Astrocyte (in vitro differentiated cells and primary cell): ENCODE data around the gene NOX4. TPM values are rescaled to one million over a fixed set of nuclear protein-coding genes. Genes with fewer than 3 reads are reported as not detected.

ENCODE experiments used
- DNase-seq: peaks from one replicate; pipeline ENCODE4 v3.0.0-alpha.2; 2010; ENCODE audit warnings: low read depth
- FAIRE-seq: peaks from 2 replicates; lab custom pipeline; 2011; peaks lifted over from hg19 to GRCh38; lab: Jason Lieb, UNC
- H2AFZ ChIP-seq: 2 replicates; pipeline ENCODE4 v1.6.0; 2012; ENCODE audit warnings: low read depth, low read length, inconsistent platforms
- H3K27ac ChIP-seq: 2 replicates; pipeline ENCODE4 v1.5.1; 2011; ENCODE audit warnings: low read depth, low read length, inconsistent platforms
- H3K27me3 ChIP-seq: 2 replicates; pipeline ENCODE4 v1.6.0; 2011; ENCODE audit warnings: low read length, inconsistent platforms; ENCODE audit not compliant: insufficient read depth
- H3K36me3 ChIP-seq: 2 replicates; pipeline ENCODE4 v1.5.1; 2011; ENCODE audit warnings: low read length, inconsistent platforms; ENCODE audit not compliant: insufficient read depth
- H3K4me1 ChIP-seq: 2 replicates; pipeline ENCODE4 v1.5.1; 2011; ENCODE audit warnings: low read length, inconsistent platforms; ENCODE audit not compliant: insufficient read depth
- H3K4me2 ChIP-seq: 2 replicates; pipeline ENCODE4 v1.6.0; 2012; ENCODE audit warnings: low read length, inconsistent platforms
- H3K4me3 ChIP-seq: 2 replicates; pipeline ENCODE4 v1.5.1; 2011; ENCODE audit warnings: low read depth, mild to moderate bottlenecking, low read length, inconsistent platforms; ENCODE audit not compliant: insufficient read depth
- H3K79me2 ChIP-seq: 2 replicates; pipeline ENCODE4 v1.6.0; 2012; ENCODE audit warnings: mild to moderate bottlenecking, low read length, inconsistent platforms; ENCODE audit not compliant: insufficient read depth
- H3K9ac ChIP-seq: 2 replicates; pipeline ENCODE4 v1.6.0; 2012; ENCODE audit warnings: mild to moderate bottlenecking, low read length, inconsistent platforms
- H3K9me3 ChIP-seq: 2 replicates; pipeline ENCODE4 v1.5.1; 2012; ENCODE audit warnings: low read depth, mild to moderate bottlenecking, low read length, inconsistent platforms; ENCODE audit not compliant: insufficient read depth
- H4K20me1 ChIP-seq: 2 replicates; pipeline ENCODE4 v1.6.0; 2012; ENCODE audit warnings: low read length, inconsistent platforms; ENCODE audit not compliant: insufficient read depth
- H3K27ac Mint-ChIP-seq: one replicate; pipeline ENCODE4 v1.8.0; 2021; ENCODE audit warnings: mild to moderate bottlenecking, mixed read lengths; ENCODE audit not compliant: unreplicated experiment
- H3K27me3 Mint-ChIP-seq: one replicate; pipeline ENCODE4 v1.8.0; 2021; ENCODE audit warnings: low read depth, mixed read lengths; ENCODE audit not compliant: unreplicated experiment
- H3K36me3 Mint-ChIP-seq: one replicate; pipeline ENCODE4 v1.8.0; 2021; ENCODE audit warnings: low read depth, mixed read lengths; ENCODE audit not compliant: unreplicated experiment
- H3K4me1 Mint-ChIP-seq: one replicate; pipeline ENCODE4 v1.8.0; 2021; ENCODE audit warnings: low read depth, mixed read lengths; ENCODE audit not compliant: unreplicated experiment
- H3K4me3 Mint-ChIP-seq: one replicate; pipeline ENCODE4 v1.8.0; 2021; ENCODE audit warnings: mild to moderate bottlenecking, moderate library complexity, mixed read lengths; ENCODE audit not compliant: unreplicated experiment
- H3K9me3 Mint-ChIP-seq: one replicate; pipeline ENCODE4 v1.8.0; 2021; ENCODE audit warnings: mild to moderate bottlenecking, mixed read lengths; ENCODE audit not compliant: unreplicated experiment
- EZH2 ChIP-seq: IDR thresholded peaks from 2 replicates; pipeline ENCODE4 v1.6.1; 2012; ENCODE audit warnings: mild to moderate bottlenecking, low read length, inconsistent platforms; ENCODE audit not compliant: insufficient read depth
- total RNA-seq: library from RNA; stranded (reverse); gene quantifications from 2 replicates; pipeline ENCODE4 v1.2.1, GENCODE V29; 2021
- TF ChIP-seq, protein P1 (sequence below): IDR thresholded peaks from 2 replicates; pipeline ENCODE4 v1.5.1; 2011; ENCODE audit warnings: low read depth, mild to moderate bottlenecking, inconsistent platforms, low read length, moderate library complexity; ENCODE audit not compliant: insufficient read depth

NOX4 gene
- total RNA-seq, 1 donor from 2014 or later: 36.5 TPM

- no peak overlapping the region for H3K9ac ChIP-seq
- FAIRE-seq: no peak
- no peak overlapping the region for H3K4me2 ChIP-seq
- Mint-ChIP-seq H3K9me3 (no peaks in the 10 kb centered on the region), H3K27me3 (no peaks in the 10 kb centered on the region), H3K4me1 (peaks cover 20% of the 10 kb centered on the region), H3K36me3 (no peaks in the 10 kb centered on the region), H3K4me3 (no peak overlapping the region), H3K27ac (no peak overlapping the region)
- H2AFZ ChIP-seq: no peak overlapping the region
- no peak for TF ChIP-seq EZH2
- TF ChIP-seq, protein P1, sequence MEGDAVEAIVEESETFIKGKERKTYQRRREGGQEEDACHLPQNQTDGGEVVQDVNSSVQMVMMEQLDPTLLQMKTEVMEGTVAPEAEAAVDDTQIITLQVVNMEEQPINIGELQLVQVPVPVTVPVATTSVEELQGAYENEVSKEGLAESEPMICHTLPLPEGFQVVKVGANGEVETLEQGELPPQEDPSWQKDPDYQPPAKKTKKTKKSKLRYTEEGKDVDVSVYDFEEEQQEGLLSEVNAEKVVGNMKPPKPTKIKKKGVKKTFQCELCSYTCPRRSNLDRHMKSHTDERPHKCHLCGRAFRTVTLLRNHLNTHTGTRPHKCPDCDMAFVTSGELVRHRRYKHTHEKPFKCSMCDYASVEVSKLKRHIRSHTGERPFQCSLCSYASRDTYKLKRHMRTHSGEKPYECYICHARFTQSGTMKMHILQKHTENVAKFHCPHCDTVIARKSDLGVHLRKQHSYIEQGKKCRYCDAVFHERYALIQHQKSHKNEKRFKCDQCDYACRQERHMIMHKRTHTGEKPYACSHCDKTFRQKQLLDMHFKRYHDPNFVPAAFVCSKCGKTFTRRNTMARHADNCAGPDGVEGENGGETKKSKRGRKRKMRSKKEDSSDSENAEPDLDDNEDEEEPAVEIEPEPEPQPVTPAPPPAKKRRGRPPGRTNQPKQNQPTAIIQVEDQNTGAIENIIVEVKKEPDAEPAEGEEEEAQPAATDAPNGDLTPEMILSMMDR: no peak
- no peak overlapping the region for H3K4me3 ChIP-seq
- H3K9me3 ChIP-seq: no peaks in the 10 kb centered on the region
- H3K27ac ChIP-seq: no peak overlapping the region
- H3K79me2 ChIP-seq: no peaks in the 10 kb centered on the region
- no peaks in the 10 kb centered on the region for H4K20me1 ChIP-seq
- H3K27me3 ChIP-seq: no peaks in the 10 kb centered on the region
- H3K36me3 ChIP-seq: peaks cover 16% of the 10 kb centered on the region
- no peaks in the 10 kb centered on the region for H3K4me1 ChIP-seq
- DNase-seq: no peak
These were observed 49.6 kb downstream of the NOX4 start for GRCh38 chr11:89441606-89442005.

GRCh38 chr11:89437317-89437716 is 53.9 kb downstream of the NOX4 start:
- Mint-ChIP-seq H3K27ac (no peak overlapping the region), H3K36me3 (peaks cover 2% of the 10 kb centered on the region), H3K4me1 (peaks cover 6% of the 10 kb centered on the region), H3K9me3 (no peaks in the 10 kb centered on the region), H3K4me3 (no peak overlapping the region), H3K27me3 (no peaks in the 10 kb centered on the region)
- Histone ChIP-seq H2AFZ (no peak overlapping the region), H3K9me3 (no peaks in the 10 kb centered on the region), H3K4me3 (no peak overlapping the region), H3K4me2 (no peak overlapping the region), H4K20me1 (no peaks in the 10 kb centered on the region), H3K27ac (no peak overlapping the region), H3K4me1 (no peaks in the 10 kb centered on the region), H3K9ac (no peak overlapping the region), H3K27me3 (no peaks in the 10 kb centered on the region), H3K36me3 (peaks cover 16% of the 10 kb centered on the region), H3K79me2 (no peaks in the 10 kb centered on the region)
- no peak for DNase-seq
- TF ChIP-seq, protein P1: no peak
- TF ChIP-seq EZH2: no peak
- FAIRE-seq: no peak

- peak; percentile 41 for DNase-seq
- no peak overlapping the region for H3K4me2 ChIP-seq
These were observed 55.1 kb downstream of the NOX4 start for GRCh38 chr11:89436071-89436470.

More at GRCh38 chr11:89436071-89436470, 55.1 kb downstream of the NOX4 start:
- Mint-ChIP-seq H3K36me3 (peaks cover 2% of the 10 kb centered on the region), H3K4me3 (no peak overlapping the region), H3K27me3 (no peaks in the 10 kb centered on the region), H3K9me3 (no peaks in the 10 kb centered on the region), H3K27ac (peak overlapping the region; percentile 55), H3K4me1 (peaks cover 6% of the 10 kb centered on the region)
- Histone ChIP-seq H3K36me3 (peaks cover 16% of the 10 kb centered on the region), H3K27me3 (no peaks in the 10 kb centered on the region), H3K27ac (no peak overlapping the region), H3K79me2 (no peaks in the 10 kb centered on the region), H3K9ac (no peak overlapping the region), H3K4me1 (no peaks in the 10 kb centered on the region), H3K9me3 (no peaks in the 10 kb centered on the region), H2AFZ (no peak overlapping the region), H3K4me3 (no peak overlapping the region), H4K20me1 (no peaks in the 10 kb centered on the region)
- no peak for FAIRE-seq
- no peak for TF ChIP-seq EZH2
- TF ChIP-seq, protein P1: no peak
